HG03108 (cell line): ENCODE results near the gene TNFAIP6.
A peak's percentile ranks its signal among the peaks of the same experiment; 100 is the strongest.

ENCODE experiments used
- ATAC-seq: cut with Tn5 transposase; IDR thresholded peaks from one replicate; pipeline ENCODE4 v1.9.1; 2021; ENCODE audit warnings: moderate library complexity; ENCODE audit not compliant: unreplicated experiment

Gene TNFAIP6

GRCh38 chr2:151359768-151360461 lies 2.5 kb downstream of the TNFAIP6 start:
- ATAC-seq = no peak

- ATAC-seq = no peak
Measured at GRCh38 chr2:151361674-151362370, 4.4 kb downstream of the TNFAIP6 start.

- no peak for ATAC-seq
Measured at GRCh38 chr2:151363709-151364108, 6.3 kb downstream of the TNFAIP6 start.

GRCh38 chr2:151367571-151367970 lies 10.2 kb downstream of the TNFAIP6 start:
- ATAC-seq = no peak

GRCh38 chr2:151374436-151374835 lies 17.0 kb downstream of the TNFAIP6 start:
- peak; percentile 93 for ATAC-seq

- no peak for ATAC-seq
Measured at GRCh38 chr2:151379169-151379568, 21.8 kb downstream of the TNFAIP6 start.

- ATAC-seq = no peak
Measured at GRCh38 chr2:151380580-151381235, 23.3 kb downstream of the TNFAIP6 start.

GRCh38 chr2:151381266-151381665 lies 23.9 kb downstream of the TNFAIP6 start:
- ATAC-seq = no peak

- ATAC-seq = no peak
Measured at GRCh38 chr2:151388011-151388410, 30.6 kb downstream of the TNFAIP6 start.

- no peak for ATAC-seq
Measured at GRCh38 chr2:151391436-151391835, 34.0 kb downstream of the TNFAIP6 start.

- no peak for ATAC-seq
Measured at GRCh38 chr2:151394509-151394908, 37.1 kb downstream of the TNFAIP6 start.

- ATAC-seq = no peak
Measured at GRCh38 chr2:151395509-151396374, 38.4 kb downstream of the TNFAIP6 start.

- no peak for ATAC-seq
Measured at GRCh38 chr2:151399981-151400380, 42.6 kb downstream of the TNFAIP6 start.

GRCh38 chr2:151401149-151401548 lies 43.8 kb downstream of the TNFAIP6 start:
- no peak for ATAC-seq

GRCh38 chr2:151403914-151404313 lies 46.5 kb downstream of the TNFAIP6 start:
- no peak for ATAC-seq

GRCh38 chr2:151405376-151405775 lies 48.0 kb downstream of the TNFAIP6 start:
- no peak for ATAC-seq

- ATAC-seq = no peak
Measured at GRCh38 chr2:151407281-151407680, 49.9 kb downstream of the TNFAIP6 start.

- no peak for ATAC-seq
Measured at GRCh38 chr2:151408788-151409600, 51.6 kb downstream of the TNFAIP6 start.

- peak; percentile 91 for ATAC-seq
Measured at GRCh38 chr2:151409601-151410484, 52.5 kb downstream of the TNFAIP6 start, which contains the start of gene RIF1. Gene RIF1, plus strand, starts transcription at chr2:151409902. Its CDS starts 522 bp downstream, at chr2:151410424.
